ENCODE results near the gene PTGS1. TPM values are rescaled to one million over a fixed set of nuclear protein-coding genes. Genes with fewer than 3 reads are reported as not detected.
A peak's percentile ranks its signal among the peaks of the same experiment; 100 is the strongest.

Gene PTGS1
- total RNA-seq, 4 donors from 2014 or later: 72.2 to 119 (median 84.1) TPM

DNA sequence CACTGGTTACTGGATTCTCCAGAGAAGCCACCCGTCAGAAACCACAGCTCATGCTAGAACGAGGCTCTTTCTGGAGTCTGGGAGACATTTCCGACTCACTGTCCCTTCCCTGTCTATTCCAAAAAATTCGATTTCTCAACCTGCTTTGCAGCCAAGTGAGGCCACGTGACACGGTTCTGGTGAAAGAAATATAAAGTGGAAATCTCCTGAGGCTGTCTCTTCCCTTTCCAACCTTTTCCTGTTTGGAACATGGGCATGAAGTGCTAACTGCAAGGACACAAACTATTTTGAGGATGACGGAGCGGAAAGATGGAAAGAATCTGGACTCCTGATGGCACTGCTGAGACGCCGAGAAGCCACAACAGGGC, 6.1 kb upstream of the PTGS1 start:
- Histone ChIP-seq H3K9me3 (no peaks in the 10 kb centered on the region), H3K4me1 (peaks cover 0 to 55% (median 48%) of the 10 kb centered on the region in 4 donors), H3K27ac (replicated peaks in 1 of 4) (peak overlapping the region; percentile 79 to 86 (median 82)), H3K4me3 (no peak overlapping the region), H3K36me3 (no peaks in the 10 kb centered on the region), H3K27me3 (no peaks in the 10 kb centered on the region)
- 55% methylated on average over 10 of the region's 10 CpGs for WGBS
- intact Hi-C loops (cut with DNase I): no loop called here
- DNase-seq (ENCODE audit: extremely low spot score): no peak
- TF ChIP-seq EP300 (IDR thresholded peaks at IDR 0.05) (no peak), POLR2AphosphoS5 (IDR thresholded peaks at IDR 0.05) (peak; percentile 16 to 25)
- TF ChIP-seq, protein P1, sequence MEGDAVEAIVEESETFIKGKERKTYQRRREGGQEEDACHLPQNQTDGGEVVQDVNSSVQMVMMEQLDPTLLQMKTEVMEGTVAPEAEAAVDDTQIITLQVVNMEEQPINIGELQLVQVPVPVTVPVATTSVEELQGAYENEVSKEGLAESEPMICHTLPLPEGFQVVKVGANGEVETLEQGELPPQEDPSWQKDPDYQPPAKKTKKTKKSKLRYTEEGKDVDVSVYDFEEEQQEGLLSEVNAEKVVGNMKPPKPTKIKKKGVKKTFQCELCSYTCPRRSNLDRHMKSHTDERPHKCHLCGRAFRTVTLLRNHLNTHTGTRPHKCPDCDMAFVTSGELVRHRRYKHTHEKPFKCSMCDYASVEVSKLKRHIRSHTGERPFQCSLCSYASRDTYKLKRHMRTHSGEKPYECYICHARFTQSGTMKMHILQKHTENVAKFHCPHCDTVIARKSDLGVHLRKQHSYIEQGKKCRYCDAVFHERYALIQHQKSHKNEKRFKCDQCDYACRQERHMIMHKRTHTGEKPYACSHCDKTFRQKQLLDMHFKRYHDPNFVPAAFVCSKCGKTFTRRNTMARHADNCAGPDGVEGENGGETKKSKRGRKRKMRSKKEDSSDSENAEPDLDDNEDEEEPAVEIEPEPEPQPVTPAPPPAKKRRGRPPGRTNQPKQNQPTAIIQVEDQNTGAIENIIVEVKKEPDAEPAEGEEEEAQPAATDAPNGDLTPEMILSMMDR (IDR thresholded peaks at IDR 0.05): no peak

DNA sequence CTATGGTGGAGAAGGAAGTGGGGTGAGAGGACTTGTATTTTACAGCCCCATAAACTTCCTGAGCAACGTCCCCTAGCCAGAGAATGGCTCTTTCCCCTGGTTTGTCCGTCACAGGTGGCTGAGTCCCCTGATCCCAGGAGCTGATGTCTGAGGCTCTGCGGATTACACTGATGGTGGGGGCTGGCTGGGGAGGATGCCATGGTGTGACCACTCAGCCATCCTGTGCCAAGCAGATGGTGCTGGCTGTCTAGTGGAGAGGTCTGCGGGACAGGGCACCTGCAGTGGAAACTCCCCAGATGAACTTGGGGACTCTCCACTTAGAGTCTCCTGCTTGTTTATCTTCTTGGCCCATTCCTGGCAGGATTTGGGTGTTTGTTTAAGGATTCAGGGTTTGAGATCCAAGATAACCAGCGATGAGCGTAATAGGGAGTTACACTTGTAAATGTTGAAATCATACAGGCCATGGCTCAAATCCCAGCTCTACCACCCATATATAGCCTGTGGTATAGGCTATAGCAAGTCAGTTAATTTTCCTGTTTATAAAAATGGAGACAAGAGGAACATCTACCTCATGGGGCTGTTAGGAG, 4.7 kb upstream of the PTGS1 start:
- intact Hi-C loops (cut with DNase I): no loop called here
- H3K9me3 ChIP-seq: no peaks in the 10 kb centered on the region
- WGBS: 71% methylated on average over 4 of the region's 6 CpGs
- H3K4me3 ChIP-seq: no peak overlapping the region
- H3K4me1 ChIP-seq: peaks cover 8 to 59% (median 47%) of the 10 kb centered on the region in 4 donors
- H3K36me3 ChIP-seq: no peaks in the 10 kb centered on the region
- peak overlapping the region; percentile 79 to 86 (median 82) for H3K27ac ChIP-seq (replicated peaks in 1 of 4)
- DNase-seq (ENCODE audit: extremely low spot score): no peak
- TF ChIP-seq, protein P1 (IDR thresholded peaks at IDR 0.05): no peak
- TF ChIP-seq POLR2AphosphoS5 (IDR thresholded peaks at IDR 0.05) (no peak), EP300 (IDR thresholded peaks at IDR 0.05) (no peak), POLR2A (IDR thresholded peaks at IDR 0.05; ENCODE audit: low read depth) (no peak)
- H3K27me3 ChIP-seq: no peaks in the 10 kb centered on the region

DNA sequence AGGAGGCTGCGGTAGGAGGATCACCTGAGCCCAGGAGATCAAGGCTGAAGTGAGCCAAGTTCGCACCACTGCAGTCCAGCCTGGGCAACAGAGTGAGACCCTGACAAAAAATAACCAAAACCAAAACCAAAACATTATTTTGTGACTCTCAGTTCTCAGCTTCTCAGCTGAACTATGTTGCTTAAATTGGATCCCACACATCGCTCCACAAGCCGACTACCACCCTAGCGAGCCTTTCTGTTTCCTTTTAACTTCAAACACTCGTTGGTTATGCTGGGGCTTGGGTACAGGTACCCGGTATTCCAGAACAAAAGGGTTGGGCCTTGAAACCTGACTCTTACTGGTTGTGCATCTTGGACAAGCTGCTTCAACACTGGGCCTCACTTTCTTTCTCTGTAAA, 3.8 kb upstream of the PTGS1 start:
- Histone ChIP-seq H3K27me3 (no peaks in the 10 kb centered on the region), H3K36me3 (no peaks in the 10 kb centered on the region), H3K9me3 (no peaks in the 10 kb centered on the region), H3K4me3 (no peak overlapping the region), H3K4me1 (peaks cover 11 to 64% (median 55%) of the 10 kb centered on the region in 4 donors), H3K27ac (replicated peaks in 1 of 4) (peak overlapping the region; percentile 79 to 86 (median 82))
- intact Hi-C loops (cut with DNase I): no loop called here
- DNase-seq (ENCODE audit: extremely low spot score): no peak
- 94% methylated on average over 7 of the region's 7 CpGs for WGBS
- TF ChIP-seq EP300 (IDR thresholded peaks at IDR 0.05): no peak
- TF ChIP-seq, protein P1 (IDR thresholded peaks at IDR 0.05): no peak
- no peak for TF ChIP-seq POLR2A (IDR thresholded peaks at IDR 0.05; ENCODE audit: low read depth)
- TF ChIP-seq POLR2AphosphoS5 (IDR thresholded peaks at IDR 0.05): no peak

DNA sequence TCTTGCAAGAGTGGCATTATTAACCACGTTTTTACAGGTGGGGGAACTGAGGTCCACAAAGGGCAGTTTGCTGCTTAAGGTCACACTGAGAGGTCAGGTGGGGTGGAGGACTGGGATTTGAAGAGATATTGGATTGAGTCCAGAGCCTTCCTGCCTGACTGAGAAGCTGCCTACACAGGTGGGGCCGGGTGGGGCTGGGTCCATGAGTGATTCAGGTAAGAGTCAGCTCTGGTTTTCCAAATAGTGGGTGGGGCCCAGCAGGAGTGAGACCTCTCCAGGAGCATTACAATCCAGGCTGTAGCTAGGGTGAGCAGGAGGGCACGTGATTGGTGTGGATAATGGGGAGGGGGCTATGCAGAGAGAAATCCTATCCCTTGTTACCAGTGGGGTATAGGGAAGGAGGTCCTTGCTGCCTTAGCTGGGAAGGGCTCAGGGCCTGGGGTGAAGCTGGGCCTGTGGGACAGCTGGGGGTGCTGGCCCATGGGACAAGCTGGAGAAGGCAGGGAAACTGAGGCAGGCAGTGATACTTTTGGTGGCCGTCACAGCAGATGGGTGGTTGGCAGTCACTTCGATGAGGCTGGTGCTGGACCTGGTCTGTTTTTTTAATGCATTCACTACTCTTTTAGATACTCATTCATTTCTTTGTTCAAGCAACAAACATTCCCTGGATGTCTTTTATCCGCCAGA, 2.9 kb upstream of the PTGS1 start:
- H3K36me3 ChIP-seq: no peaks in the 10 kb centered on the region
- H3K4me3 ChIP-seq: no peak overlapping the region
- 90% methylated on average over 6 of the region's 6 CpGs for WGBS
- peaks cover 11 to 72% (median 63%) of the 10 kb centered on the region in 4 donors for H3K4me1 ChIP-seq
- TF ChIP-seq, protein P1 (IDR thresholded peaks at IDR 0.05): no peak
- TF ChIP-seq POLR2A (IDR thresholded peaks at IDR 0.05; ENCODE audit: low read depth) (no peak), POLR2AphosphoS5 (IDR thresholded peaks at IDR 0.05) (no peak), EP300 (IDR thresholded peaks at IDR 0.05) (no peak)
- intact Hi-C loops (cut with DNase I): no loop called here
- no peaks in the 10 kb centered on the region for H3K27me3 ChIP-seq
- H3K27ac ChIP-seq (replicated peaks in 1 of 4): peak overlapping the region in 1 of 4 donors; percentile 0
- DNase-seq (ENCODE audit: extremely low spot score): no peak
- H3K9me3 ChIP-seq: no peaks in the 10 kb centered on the region
